ENCODE data around the gene ZMAT1.
"Not testable (repeated sequence)": the region's sequence is repeated elsewhere in the genome, so short reads cannot be mapped to it uniquely, and the experiment has no call there.

Gene ZMAT1

DNA sequence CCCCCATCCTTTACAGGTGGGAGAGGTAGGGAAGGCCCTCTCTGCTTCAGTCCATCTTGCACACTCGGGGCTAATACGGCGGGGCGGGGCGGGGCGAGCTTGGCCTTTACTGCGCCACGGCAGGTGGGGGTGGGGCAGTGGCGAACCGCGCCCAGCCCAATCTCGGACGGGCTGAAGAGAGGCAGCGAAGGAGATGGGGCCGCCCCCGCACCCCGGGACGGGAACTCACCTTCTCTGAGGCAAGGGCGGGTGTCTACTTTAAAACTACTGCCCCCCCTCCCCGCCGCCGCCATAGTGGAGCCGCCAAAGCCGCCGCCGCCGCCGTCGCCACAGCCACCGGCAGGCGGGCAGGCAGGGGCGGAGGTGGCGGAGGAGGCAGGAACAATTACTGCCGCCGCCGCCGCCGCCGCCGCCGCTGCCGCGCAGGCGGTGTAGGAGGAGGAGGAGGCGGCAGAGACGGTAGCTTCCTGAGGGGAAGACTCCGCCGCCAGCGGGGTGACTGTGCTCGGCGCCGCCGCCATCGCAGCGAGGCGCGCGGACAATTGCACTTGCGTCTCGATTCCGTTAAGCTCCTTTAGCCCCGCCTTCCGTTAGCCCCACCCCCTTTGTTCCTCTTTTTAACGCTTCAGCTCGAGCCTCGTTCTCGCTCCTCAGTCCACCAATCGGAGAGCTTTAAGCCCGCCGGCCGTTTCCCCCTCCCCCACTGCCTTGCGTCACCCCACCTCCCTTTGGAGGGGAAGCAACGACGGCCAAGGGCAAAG lies at the start of gene ZMAT1:
Gene ZMAT1 (minus strand): TSS at position 540 of the 761 bp plus-strand sequence. CDS start 19 bp downstream, at position 521.
- peak; percentile 68 for DNase-seq

DNA sequence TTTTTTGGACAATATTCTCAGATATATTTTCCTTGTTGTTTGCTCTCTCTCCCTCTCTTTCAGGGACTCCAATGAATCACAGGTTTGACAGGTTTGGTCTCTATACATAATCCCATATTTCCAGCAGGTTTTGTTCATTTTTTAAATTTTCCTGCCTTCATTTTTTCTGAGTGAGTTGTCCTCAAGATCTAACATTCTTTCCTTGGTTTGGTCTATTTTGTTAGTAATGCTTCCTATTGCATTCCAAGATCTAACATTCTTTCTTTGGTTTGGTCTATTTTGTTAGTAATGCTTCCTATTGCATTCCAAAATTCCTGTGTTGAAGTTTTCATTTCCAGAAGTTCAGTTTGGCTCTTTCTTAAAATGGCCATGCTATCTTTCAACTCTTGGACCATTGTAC lies 45.3 kb upstream of the ZMAT1 start:
- no peak for DNase-seq

DNA sequence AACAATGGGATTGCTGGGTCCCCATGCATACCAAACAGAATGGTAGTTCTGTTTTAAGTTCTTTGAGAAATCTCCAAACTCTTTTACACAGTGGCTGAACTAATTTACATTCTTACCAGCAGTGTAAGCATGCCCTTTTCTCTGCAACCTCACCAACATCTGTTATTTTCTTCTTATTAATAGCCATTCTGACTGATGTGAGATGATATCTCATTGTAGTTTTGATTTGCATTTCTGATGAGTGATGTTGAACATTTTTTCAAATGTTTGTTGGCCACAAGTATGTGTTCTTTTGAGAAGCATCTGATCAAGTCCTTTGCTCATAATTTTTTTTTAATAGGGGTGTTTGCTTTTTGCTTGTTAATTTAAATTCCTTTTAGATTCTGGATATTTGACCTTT lies 41.2 kb upstream of the ZMAT1 start:
- no peak for DNase-seq

DNA sequence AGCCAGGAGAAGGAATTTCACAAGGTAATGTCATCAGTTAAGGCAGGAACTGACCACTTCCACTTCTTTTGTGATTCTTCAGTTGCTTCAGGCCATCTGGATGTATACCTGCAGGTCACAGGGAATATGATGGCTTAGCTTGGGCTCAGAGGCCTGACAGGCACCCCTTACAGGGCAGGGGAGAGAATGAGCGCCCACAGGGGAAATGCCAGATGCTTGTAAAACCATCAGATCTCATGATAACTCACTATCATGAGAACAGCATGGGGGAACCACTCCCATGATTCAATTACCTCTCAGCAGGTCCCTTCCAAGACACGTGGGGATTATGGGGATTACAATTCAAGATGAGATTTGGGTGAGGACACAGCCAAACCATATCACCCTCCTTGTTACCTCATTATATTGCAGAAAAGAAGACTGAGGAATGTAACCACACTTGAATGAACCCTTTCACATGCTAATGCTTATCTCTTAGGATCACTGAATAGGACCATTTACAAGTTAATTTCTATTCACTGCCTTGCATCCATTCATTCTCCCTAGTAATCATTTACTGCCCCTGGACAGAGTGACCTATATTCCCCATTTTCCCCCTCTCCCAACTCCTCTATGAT lies 33.2 kb upstream of the ZMAT1 start:
- not testable (repeated sequence) for DNase-seq

DNA sequence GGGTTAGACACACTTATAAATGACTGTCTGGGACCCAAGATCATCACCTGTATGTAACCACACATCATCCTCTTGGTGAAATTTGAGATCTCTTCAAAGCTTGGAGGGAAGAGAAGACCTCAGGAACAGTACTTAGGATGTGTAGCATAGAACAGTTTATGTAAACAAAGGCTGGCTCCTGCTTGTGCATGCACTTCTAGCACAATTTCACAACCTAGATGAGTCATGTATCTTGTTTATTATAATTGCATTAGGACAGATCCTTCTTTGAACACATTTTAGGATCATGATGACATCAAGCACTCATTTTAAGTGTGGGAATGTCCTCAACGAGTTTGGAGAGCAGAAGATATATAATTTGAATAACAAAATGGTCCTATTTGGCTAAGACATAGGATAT lies 26.3 kb upstream of the ZMAT1 start:
- DNase-seq = no peak

DNA sequence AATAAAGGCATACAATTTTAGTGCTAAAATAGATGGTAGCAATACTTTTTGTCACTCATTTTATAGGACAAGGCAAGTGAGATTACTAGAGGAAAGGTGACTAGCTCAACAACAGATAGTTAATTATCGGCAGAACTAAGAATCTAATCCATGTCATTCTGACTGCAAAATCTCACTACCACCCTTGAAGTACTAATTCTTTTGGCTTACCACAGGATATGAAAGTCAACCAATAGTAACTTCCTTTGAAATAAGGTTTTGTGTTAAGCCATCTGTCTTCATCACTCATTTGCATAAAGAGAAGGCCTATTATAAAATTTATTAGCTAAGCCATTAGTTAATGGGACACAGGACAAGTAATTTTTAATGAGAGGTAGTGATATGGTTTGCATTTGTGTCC lies 25.3 kb upstream of the ZMAT1 start:
- no peak for DNase-seq

DNA sequence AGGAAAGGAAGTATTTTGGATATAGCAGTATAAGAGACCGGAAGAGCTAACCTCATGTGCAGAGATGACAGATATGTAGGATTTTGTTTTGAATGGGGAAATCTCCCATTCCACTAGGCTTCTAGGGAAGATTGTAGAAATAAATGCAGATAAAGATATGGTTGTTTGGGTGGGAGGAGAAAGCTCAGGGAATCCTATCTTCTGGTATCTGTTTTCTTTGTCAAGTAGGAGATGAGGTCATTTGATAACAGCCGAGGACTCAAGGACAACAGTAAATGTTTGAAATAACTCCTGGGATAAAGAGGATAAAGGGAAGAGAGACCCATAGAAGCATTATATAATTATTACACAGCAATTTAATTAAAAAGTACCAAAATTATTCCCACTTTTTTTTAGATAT lies 24.7 kb upstream of the ZMAT1 start:
- DNase-seq = no peak

DNA sequence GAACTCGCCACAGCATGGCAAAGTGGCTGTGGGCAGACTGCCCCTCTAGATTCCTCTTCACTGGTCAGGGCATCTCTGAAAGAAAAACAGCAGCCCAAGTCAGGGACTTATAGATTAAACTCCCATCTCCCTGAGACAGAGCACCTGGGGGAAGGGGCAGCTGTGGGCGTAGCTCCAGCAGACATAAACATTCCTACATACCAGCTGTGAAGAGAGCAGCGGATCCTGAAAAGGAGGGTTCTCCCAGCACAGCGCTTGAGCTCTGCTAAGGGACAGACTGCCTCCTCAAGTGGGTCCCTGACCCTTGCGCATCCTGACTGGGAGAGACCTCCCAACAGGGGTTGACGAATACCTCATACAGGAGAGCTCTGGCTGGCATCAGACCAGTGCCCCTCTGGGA lies 18.8 kb upstream of the ZMAT1 start:
- DNase-seq = no peak

DNA sequence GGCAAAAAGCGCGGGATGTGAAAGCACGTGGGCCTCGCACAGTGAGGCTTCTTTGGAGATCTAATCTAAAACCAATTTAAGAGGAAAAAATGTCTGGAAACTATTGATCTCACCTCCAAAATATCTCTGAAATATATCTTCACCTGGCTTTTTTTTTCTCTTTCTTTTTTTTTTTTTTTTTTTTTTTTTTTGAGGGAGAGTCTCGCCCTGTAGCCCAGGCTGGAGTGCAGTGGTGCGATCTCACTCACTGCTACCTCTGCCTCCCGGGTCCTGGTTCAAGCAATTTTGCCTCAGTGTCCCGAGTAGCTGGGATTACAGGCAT lies 383 bp upstream of the ZMAT1 start:
- no peak for DNase-seq

DNA sequence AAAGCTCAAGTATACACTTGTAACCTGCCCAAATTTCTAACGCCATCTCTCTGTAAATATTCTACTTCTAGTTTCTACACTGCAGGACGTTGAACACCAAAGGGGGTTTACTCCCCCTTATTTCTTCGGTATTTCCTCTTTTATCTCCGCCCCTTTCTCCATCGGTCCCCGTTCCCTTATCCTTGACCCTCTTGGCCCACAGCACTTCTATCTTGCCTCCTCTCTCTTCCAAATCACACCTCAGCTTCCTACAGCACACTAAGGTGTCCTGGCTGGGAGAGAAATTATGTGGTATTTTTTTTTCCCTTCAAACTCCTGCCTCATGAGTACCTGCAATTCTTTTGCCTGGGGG lies 715 bp downstream of the ZMAT1 start:
- no peak for DNase-seq

DNA sequence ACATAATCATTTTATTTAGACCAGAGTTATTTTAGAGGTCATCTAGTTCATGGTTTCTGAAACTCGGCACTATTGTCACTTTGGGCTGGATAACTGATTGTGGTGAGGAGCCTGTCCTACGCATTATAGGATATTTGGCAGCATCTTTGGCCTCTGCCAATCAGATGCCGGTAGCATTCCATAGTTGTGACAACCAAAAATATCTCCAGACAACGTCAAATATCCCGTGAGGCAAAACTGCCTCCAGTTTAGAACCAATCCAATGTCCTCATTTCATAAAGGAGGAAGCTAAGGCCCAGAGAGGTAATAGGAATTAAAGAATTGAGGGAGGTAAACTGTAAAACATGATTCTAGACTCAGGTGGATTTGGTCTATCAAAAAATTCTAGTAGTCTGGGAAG lies 6.1 kb downstream of the ZMAT1 start:
- no peak for DNase-seq

DNA sequence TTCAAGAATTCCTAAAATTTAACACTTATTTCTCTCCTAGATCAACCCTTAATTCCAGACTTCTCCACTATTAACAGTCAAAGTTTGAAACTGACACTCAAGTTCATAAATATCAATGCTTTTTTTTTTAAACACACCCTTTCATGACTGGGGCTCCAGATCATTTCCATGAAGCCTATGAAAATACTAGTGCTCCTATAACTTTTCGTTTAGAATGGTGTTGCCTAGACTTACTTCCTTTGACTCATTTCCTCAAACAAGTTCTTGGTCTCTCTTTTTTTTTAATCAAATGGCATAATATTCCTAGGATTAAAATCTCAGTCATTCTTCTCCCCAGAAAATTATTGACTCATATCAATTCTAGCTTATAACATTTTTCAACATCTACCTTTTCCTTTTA lies 13.1 kb downstream of the ZMAT1 start:
- DNase-seq = no peak

DNA sequence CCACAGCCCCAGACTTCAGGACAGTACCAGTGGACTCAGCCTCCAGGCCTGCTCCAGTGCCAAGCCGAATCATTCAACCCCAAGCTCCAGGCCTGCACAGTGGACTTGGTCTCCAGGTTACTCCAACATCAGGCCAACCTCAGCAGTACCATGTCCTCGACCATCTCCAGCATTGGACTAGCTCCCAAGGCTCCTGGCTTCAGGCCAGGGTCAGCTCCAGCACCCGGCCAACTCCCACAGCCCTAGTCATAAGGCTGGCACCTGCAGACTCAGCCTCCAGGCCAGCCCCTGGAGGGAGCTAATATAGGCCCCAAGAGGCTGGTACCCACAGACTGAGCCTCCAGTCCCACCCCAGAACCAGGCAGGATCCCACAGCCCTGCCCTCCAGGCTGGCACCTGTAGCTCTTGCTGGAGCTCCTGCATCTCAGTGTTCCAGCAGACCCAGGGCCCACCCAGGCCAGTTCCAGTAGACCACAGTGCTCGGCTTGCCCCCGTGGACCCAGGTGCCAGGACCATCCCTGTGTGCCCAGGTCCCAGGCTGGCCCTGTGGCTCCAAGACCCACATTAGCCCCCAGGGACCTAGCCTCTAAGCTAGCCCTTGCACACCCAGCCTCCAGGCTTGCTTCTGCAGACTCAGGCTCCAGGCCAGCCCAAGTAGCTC lies 25.6 kb downstream of the ZMAT1 start:
- no peak for DNase-seq

DNA sequence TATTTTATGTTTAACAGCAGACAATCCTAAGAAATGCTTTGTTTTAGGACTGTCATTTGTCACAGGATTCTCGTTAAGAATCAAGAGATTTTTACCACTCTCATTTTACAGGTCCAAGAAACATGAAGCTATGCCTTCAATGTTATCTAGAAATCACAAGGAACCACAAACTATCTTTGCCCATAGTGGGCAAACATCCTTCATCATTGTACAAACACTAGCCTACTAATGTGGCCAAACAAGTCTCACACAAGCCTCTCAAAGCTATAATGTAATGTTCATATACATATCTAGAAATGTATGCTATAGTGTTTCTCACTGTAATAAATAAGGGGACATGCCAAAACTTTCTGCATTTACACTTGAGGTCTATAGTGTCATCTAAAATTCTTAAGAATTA lies 26.8 kb downstream of the ZMAT1 start:
- no peak for DNase-seq
